Fibroblast of the aortic adventitia (primary cell): ENCODE data around the gene AIFM2. TPM values are rescaled to one million over a fixed set of nuclear protein-coding genes. Genes with fewer than 3 reads are reported as not detected.

ENCODE experiments used
- DNase-seq: peaks from one replicate; pipeline ENCODE4 v3.0.0-alpha.2; 2010; ENCODE audit warnings: low read depth
- H3K4me3 ChIP-seq: 2 replicates; pipeline ENCODE4 v1.5.1; 2011; ENCODE audit warnings: low read depth, mild to moderate bottlenecking, control low read depth, low read length, moderate library complexity
- CTCF ChIP-seq: IDR thresholded peaks from 2 replicates; pipeline ENCODE4 v1.5.1; 2011; ENCODE audit warnings: mild to moderate bottlenecking, low read length, control low read depth, inconsistent platforms; ENCODE audit not compliant: insufficient read depth
- total RNA-seq: library from RNA; depleted of rRNA; stranded (reverse); fragments of >200 nt; gene quantifications from 2 replicates; pipeline ENCODE4 v1.2.3, GENCODE V29; 2012; ENCODE audit warnings: low replicate concordance

Gene AIFM2
- total RNA-seq, 1 donor: 7.3 TPM

DNA sequence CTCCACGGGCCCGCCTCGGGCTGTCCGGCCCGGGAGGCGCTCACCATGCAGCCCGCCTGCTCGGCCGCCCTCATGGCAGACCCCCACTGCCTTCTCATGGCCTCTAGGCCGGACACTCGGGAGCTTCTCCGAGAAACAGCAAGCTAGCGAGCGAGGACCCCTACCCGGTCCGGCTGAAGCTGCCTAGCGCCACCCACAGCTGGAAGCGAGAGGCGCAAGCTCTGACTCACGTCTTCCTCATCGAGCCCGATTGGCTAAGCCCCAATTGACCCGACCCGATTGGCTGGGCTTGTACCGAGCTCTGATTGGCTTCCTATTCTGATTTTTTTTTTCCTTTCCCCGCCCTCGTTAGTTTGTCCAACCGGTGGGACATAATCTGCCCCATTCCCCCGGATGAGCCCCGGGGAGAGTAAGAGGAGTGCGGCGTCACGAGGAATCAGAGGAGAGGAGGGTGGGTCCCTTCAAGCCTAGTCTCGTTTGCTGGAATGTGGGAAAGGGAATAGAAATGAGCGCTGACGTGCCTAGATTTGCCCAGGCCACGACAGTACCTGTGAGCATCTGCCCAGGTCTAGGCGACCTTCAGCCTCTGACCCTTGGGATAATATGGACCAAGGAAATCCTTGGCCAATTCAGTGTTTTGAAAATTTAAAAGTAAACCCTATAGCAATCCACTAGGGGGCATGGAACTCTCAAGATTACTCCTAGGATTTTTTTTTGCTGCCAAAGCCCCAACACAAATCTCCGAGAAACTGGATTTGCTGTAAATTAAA, 14.0 kb upstream of the AIFM2 start, which contains the start of gene TYSND1:
Gene TYSND1 (minus strand): TSS at position 212 of the 770 bp plus-strand sequence. CDS start 114 bp downstream, at position 98.
- peak; percentile 71 for TF ChIP-seq CTCF
- peak; percentile 98 for DNase-seq
- H3K4me3 ChIP-seq: peak within 1 kb of the TSS; percentile 76

DNA sequence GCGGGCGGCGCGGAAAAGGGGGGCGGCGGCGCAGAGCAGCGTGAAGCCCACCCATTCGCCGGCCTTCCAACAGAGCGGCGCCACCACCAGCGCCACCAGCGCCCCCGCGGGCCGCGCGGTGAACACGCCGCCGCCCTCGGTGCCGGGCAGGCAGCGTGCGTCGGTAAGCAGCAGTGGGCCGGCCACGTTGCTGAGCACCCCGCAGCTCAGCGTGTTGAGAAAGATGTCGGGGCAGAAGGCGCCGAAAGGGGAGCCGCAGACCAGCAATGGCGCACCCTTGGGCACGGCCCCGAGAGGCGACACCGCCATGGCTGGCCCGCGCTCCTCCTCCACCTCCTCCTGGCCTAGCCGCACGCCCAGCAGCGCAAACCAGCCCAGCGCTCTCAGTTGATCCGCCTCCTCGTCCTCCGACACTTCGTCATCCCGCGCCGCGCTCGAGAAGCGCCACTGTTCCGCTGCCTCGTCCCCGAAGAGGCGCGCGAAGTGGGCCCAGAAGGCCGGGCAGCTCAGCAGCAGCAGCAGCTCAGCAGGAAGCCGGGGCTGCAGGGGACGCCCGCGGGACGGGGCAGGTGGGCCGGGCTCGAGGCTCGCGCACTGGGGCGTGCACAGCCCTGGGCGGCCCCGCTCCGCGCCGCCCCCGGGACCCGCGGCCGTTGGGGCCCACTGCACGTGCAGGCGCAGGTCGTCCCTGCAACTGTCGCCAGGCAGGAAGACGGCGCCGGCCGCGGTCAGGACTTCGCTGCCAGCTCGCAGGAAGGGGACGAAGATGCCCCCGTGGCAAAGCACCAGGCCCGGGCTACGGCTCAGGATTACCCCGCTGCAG, 13.3 kb upstream of the AIFM2 start:
- peak overlapping the region; percentile 76 for H3K4me3 ChIP-seq
- no peak for TF ChIP-seq CTCF
- peak; percentile 50 for DNase-seq

- peak overlapping the region; percentile 76 for H3K4me3 ChIP-seq
- TF ChIP-seq CTCF: no peak
- peak; percentile 24 for DNase-seq
Observed at GRCh38 chr10:70145166-70145665, 12.6 kb upstream of the AIFM2 start.

DNA sequence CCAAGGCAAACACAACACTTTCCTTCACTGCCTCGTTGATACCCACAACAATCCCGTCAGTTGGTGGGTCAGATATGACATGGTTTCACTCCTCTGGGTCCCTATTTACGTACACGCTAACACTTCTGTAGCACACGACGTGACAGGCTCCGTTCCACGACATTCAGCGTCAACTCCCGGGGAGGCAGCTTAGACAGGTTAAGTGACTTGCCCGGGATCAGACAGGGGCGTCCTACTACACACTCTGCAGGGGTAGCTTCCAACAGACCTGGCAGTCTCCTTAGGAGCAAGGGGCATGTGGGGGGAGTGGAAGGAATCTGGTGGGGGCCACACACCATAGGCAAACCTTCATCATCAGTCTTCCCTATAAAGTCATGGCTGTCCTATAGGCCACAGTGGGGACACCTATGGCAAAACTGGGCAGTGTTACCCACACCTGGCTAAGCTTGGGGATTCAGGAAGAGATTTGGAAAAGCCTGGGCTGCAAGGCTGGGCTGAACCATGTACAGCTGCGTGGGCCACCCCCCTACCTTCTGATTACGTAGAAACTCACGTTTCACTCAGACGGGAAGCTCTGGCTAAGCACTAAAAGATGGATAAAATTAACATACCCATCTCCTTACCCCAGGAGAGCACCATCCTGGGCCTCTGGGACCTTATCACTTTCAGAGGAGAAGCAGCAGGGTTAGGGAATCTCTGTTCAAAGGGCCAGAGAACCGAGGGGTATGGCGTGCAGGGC, 11.9 kb upstream of the AIFM2 start:
- DNase-seq: no peak
- no peak for TF ChIP-seq CTCF
- peak overlapping the region; percentile 76 for H3K4me3 ChIP-seq

DNA sequence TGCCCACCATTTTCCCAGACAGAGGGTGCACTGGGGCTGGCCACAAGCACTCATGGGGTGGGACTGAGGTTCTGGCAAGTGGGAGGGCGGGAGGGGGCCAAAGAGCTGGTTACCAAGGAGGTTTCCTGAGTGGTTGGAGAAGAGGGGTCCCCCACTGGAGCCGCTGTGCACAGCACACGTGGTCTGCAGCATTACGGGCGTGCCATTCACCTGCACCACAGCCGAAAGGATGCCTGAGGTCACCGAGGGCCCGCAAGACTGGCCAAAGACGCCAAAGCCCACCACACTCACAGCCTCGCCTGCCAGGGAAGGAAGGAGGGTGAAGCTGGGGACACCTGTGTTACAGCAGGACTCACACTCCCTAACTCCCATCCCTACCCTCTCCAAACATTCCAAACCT, 9.9 kb upstream of the AIFM2 start:
- no peak overlapping the region for H3K4me3 ChIP-seq
- TF ChIP-seq CTCF: no peak
- no peak for DNase-seq

- DNase-seq: no peak
- no peak for TF ChIP-seq CTCF
- no peak overlapping the region for H3K4me3 ChIP-seq
Observed at GRCh38 chr10:70140297-70140696, 7.7 kb upstream of the AIFM2 start.
